ENCODE results near the gene PSME2.

PSME2 gene

GRCh38 chr14:24185741-24186140 lies 39.3 kb upstream of the PSME2 start:
- H3K36me3 ChIP-seq, result peaks cover 64% of the 10 kb centered on the region
- no peak for TF ChIP-seq CTCF (IDR thresholded peaks at IDR 0.05; ENCODE audit: low read depth, low read length)

GRCh38 chr14:24185026-24185425 lies 38.6 kb upstream of the PSME2 start:
- H3K9me3 ChIP-seq, result no peaks in the 10 kb centered on the region
- H3K4me3 ChIP-seq (ENCODE audit: low read depth, low read length), result no peak overlapping the region
- no peaks in the 10 kb centered on the region for H3K4me1 ChIP-seq
- no peaks in the 10 kb centered on the region for H3K27me3 ChIP-seq
- peaks cover 72% of the 10 kb centered on the region for H3K36me3 ChIP-seq
- no peak for TF ChIP-seq CTCF (IDR thresholded peaks at IDR 0.05; ENCODE audit: low read depth, low read length)
- no peak for DNase-seq

More at GRCh38 chr14:24185741-24186140, 39.3 kb upstream of the PSME2 start:
- no peak for DNase-seq
- no peaks in the 10 kb centered on the region for H3K4me1 ChIP-seq
- no peaks in the 10 kb centered on the region for H3K9me3 ChIP-seq
- H3K27me3 ChIP-seq, result no peaks in the 10 kb centered on the region
- H3K4me3 ChIP-seq (ENCODE audit: low read depth, low read length), result no peak overlapping the region

GRCh38 chr14:24184104-24184970 lies 37.9 kb upstream of the PSME2 start:
- no peaks in the 10 kb centered on the region for H3K9me3 ChIP-seq
- peaks cover 78% of the 10 kb centered on the region for H3K36me3 ChIP-seq
- no peaks in the 10 kb centered on the region for H3K27me3 ChIP-seq
- H3K4me3 ChIP-seq (ENCODE audit: low read depth, low read length), result no peak overlapping the region
- H3K4me1 ChIP-seq, result no peaks in the 10 kb centered on the region
- DNase-seq, result no peak
- no peak for TF ChIP-seq CTCF (IDR thresholded peaks at IDR 0.05; ENCODE audit: low read depth, low read length)

DNA sequence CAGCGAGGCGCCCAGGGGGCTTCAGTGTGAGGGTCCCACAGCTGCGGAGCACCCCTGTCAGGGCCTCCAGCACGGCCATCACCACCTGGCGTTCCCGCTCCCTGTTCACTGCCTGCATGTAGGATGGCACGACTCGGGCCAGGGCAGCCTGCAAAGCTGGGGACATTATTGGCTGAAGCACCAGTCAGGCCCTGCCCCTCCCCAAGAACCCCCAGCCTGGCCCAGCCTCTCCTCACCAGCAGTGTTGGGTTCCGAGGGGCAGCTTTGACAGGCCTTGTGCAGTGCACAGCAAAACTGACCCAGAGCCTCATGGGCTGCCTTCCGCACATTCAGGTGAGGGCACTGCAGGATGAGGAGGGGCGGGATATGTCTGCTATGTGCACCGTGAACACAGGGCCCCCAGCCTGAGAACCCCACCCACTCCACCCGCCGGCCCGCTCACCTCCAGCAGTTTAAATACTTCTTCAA lies 36.6 kb upstream of the PSME2 start:
- Histone ChIP-seq H3K9me3 (no peaks in the 10 kb centered on the region), H3K36me3 (peaks cover 90% of the 10 kb centered on the region), H3K4me3 (ENCODE audit: low read depth, low read length) (no peak overlapping the region), H3K4me1 (no peaks in the 10 kb centered on the region), H3K27me3 (no peaks in the 10 kb centered on the region)
- DNase-seq, result no peak
- TF ChIP-seq CTCF (IDR thresholded peaks at IDR 0.05; ENCODE audit: low read depth, low read length), result no peak

GRCh38 chr14:24182110-24182882 lies 35.9 kb upstream of the PSME2 start:
- Histone ChIP-seq H3K36me3 (peaks cover 89% of the 10 kb centered on the region), H3K4me3 (ENCODE audit: low read depth, low read length) (no peak overlapping the region), H3K9me3 (no peaks in the 10 kb centered on the region), H3K27me3 (no peaks in the 10 kb centered on the region), H3K4me1 (no peaks in the 10 kb centered on the region)
- TF ChIP-seq CTCF (IDR thresholded peaks at IDR 0.05; ENCODE audit: low read depth, low read length), result no peak
- DNase-seq, result no peak
